Uterus (tissue), 2 donors: ENCODE data around the gene ANXA9.

Experiments used
- POLR2A ChIP-seq, 2 donors: fragments of 450-650 bp; IDR thresholded peaks; one replicate each; pipeline ENCODE4 v1.6.1; 2016; ENCODE audit warnings: antibody characterized with exemption in 2 of 2, mild to moderate bottlenecking in 1 of 2, moderate library complexity in 1 of 2
- TF ChIP-seq, protein P1 (sequence below), 4 experiments: fragments of 200-600 bp in 2 of 4; fragments of 450-650 bp in 2 of 4; sonication (generic) in 2 of 4; IDR thresholded peaks; one replicate each; pipeline ENCODE4 v1.5.1; 2016 to 2019; ENCODE audit warnings: antibody characterized with exemption in 4 of 4, mild to moderate bottlenecking in 2 of 4, moderate library complexity in 1 of 4

GRCh38 chr1:150987924-150988323 is 5.8 kb downstream of the ANXA9 start:
- TF ChIP-seq, protein P1, sequence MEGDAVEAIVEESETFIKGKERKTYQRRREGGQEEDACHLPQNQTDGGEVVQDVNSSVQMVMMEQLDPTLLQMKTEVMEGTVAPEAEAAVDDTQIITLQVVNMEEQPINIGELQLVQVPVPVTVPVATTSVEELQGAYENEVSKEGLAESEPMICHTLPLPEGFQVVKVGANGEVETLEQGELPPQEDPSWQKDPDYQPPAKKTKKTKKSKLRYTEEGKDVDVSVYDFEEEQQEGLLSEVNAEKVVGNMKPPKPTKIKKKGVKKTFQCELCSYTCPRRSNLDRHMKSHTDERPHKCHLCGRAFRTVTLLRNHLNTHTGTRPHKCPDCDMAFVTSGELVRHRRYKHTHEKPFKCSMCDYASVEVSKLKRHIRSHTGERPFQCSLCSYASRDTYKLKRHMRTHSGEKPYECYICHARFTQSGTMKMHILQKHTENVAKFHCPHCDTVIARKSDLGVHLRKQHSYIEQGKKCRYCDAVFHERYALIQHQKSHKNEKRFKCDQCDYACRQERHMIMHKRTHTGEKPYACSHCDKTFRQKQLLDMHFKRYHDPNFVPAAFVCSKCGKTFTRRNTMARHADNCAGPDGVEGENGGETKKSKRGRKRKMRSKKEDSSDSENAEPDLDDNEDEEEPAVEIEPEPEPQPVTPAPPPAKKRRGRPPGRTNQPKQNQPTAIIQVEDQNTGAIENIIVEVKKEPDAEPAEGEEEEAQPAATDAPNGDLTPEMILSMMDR (IDR thresholded peaks at IDR 0.05) = no peak
- TF ChIP-seq POLR2A (IDR thresholded peaks at IDR 0.05) = no peak
